Islet of Langerhans (tissue), 1 donor: Measurements from ENCODE around the gene RAB35.

Experiments used
- FAIRE-seq: peaks from one replicate; lab custom pipeline; 2011; peaks lifted over from hg19 to GRCh38; lab: Jason Lieb, UNC

RAB35 gene

GRCh38 chr12:120103371-120103770 lies 13.2 kb downstream of the RAB35 start:
- FAIRE-seq = no peak

- FAIRE-seq = no peak
Measured at GRCh38 chr12:120103044-120103338, 13.6 kb downstream of the RAB35 start.

- FAIRE-seq = no peak
Measured at GRCh38 chr12:120102189-120103043, 14.1 kb downstream of the RAB35 start.

- no peak for FAIRE-seq
Measured at GRCh38 chr12:120101617-120102016, 14.9 kb downstream of the RAB35 start.

GRCh38 chr12:120101182-120101581 lies 15.4 kb downstream of the RAB35 start:
- FAIRE-seq = no peak

GRCh38 chr12:120100630-120101029 lies 15.9 kb downstream of the RAB35 start:
- no peak for FAIRE-seq

GRCh38 chr12:120099738-120100137 lies 16.8 kb downstream of the RAB35 start:
- FAIRE-seq = no peak

GRCh38 chr12:120098756-120099470 lies 17.6 kb downstream of the RAB35 start:
- no peak for FAIRE-seq

GRCh38 chr12:120096671-120097202 lies 19.8 kb downstream of the RAB35 start:
- FAIRE-seq = no peak

- no peak for FAIRE-seq
Measured at GRCh38 chr12:120095736-120096135, 20.8 kb downstream of the RAB35 start.

GRCh38 chr12:120095331-120095730 lies 21.2 kb downstream of the RAB35 start:
- no peak for FAIRE-seq

- no peak for FAIRE-seq
Measured at GRCh38 chr12:120094485-120094884, 22.1 kb downstream of the RAB35 start.

GRCh38 chr12:120093592-120094355 lies 22.8 kb downstream of the RAB35 start:
- no peak for FAIRE-seq

- no peak for FAIRE-seq
Measured at GRCh38 chr12:120093336-120093591, 23.3 kb downstream of the RAB35 start.

GRCh38 chr12:120092551-120093335 lies 23.8 kb downstream of the RAB35 start:
- FAIRE-seq = no peak

GRCh38 chr12:120091371-120092090 lies 25.0 kb downstream of the RAB35 start:
- FAIRE-seq = no peak

GRCh38 chr12:120090626-120091295 lies 25.8 kb downstream of the RAB35 start:
- no peak for FAIRE-seq

- no peak for FAIRE-seq
Measured at GRCh38 chr12:120090206-120090605, 26.3 kb downstream of the RAB35 start.

- no peak for FAIRE-seq
Measured at GRCh38 chr12:120089796-120090195, 26.8 kb downstream of the RAB35 start.

- FAIRE-seq = no peak
Measured at GRCh38 chr12:120089105-120089504, 27.4 kb downstream of the RAB35 start.
